Mesenchymal stem cell (in vitro differentiated cells and primary cell): ENCODE results near the gene CNNM2.

Experiments used
- DNase-seq: peaks from one replicate; pipeline ENCODE4 v3.0.0-alpha.2; 2013
- H2AFZ ChIP-seq: one replicate; pipeline ENCODE4 v1.6.1; 2013; ENCODE audit warnings: low read depth, mild to moderate bottlenecking, control low read depth, inconsistent platforms, low read length, moderate library complexity
- H2AK5ac ChIP-seq: 2 replicates; pipeline ENCODE4 v1.6.1; 2013; ENCODE audit warnings: low read length, moderate library complexity, mild to moderate bottlenecking, inconsistent platforms; ENCODE audit not compliant: severe bottlenecking
- H2BK120ac ChIP-seq: one replicate; pipeline ENCODE4 v1.6.1; 2013; ENCODE audit warnings: low read depth, mild to moderate bottlenecking, inconsistent platforms, low read length, moderate library complexity
- H2BK12ac ChIP-seq, 2 experiments: one replicate each; pipeline ENCODE4 v1.6.1; 2013; ENCODE audit warnings: inconsistent platforms in 2 of 2, low read length in 2 of 2, mild to moderate bottlenecking in 2 of 2, moderate library complexity in 2 of 2, control low read depth in 1 of 2
- H2BK15ac ChIP-seq: one replicate; pipeline ENCODE4 v1.6.1; 2013; ENCODE audit warnings: mild to moderate bottlenecking, low read depth, inconsistent platforms; ENCODE audit not compliant: poor library complexity, severe bottlenecking
- H2BK5ac ChIP-seq: 2 replicates; pipeline ENCODE4 v1.6.1; 2013; ENCODE audit warnings: low read depth, mild to moderate bottlenecking, low read length, control low read depth, inconsistent platforms; ENCODE audit not compliant: poor library complexity, severe bottlenecking
- H3K14ac ChIP-seq, 2 experiments: one replicate each; pipeline ENCODE4 v1.6.1; 2013; ENCODE audit warnings: inconsistent platforms in 2 of 2, low read length in 2 of 2, control low read depth in 1 of 2, mild to moderate bottlenecking in 1 of 2, moderate library complexity in 1 of 2
- H3K18ac ChIP-seq, 2 experiments: one replicate each; pipeline ENCODE4 v1.6.1; 2013; ENCODE audit warnings: inconsistent platforms in 2 of 2, low read length in 2 of 2, control low read depth in 1 of 2, low read depth in 1 of 2, mild to moderate bottlenecking in 1 of 2
- H3K23ac ChIP-seq, 2 experiments: one replicate each; pipeline ENCODE4 v1.6.1; 2013; ENCODE audit warnings: inconsistent platforms in 2 of 2, low read length in 2 of 2, mild to moderate bottlenecking in 2 of 2, moderate library complexity in 2 of 2, control low read depth in 1 of 2
- H3K27ac ChIP-seq: 2 replicates; pipeline ENCODE4 v1.5.1; 2013; ENCODE audit warnings: mild to moderate bottlenecking, moderate library complexity, low read length, control low read depth, inconsistent platforms; ENCODE audit not compliant: poor library complexity, severe bottlenecking
- H3K27me3 ChIP-seq, 2 experiments: 2 replicates each; pipeline versions ENCODE4 v1.6.1 to v1.7.0; 2013; ENCODE audit warnings: low read length in 2 of 2, mild to moderate bottlenecking in 2 of 2, moderate library complexity in 2 of 2, control low read depth in 1 of 2, inconsistent platforms in 1 of 2; ENCODE audit not compliant: control insufficient read depth in 1 of 2, insufficient read depth in 1 of 2
- H3K36me3 ChIP-seq, 2 experiments: 2 replicates each; pipeline versions ENCODE4 v1.6.1 to v1.7.0; 2013; ENCODE audit warnings: low read length in 2 of 2, control low read depth in 1 of 2, inconsistent platforms in 1 of 2, low read depth in 1 of 2, mild to moderate bottlenecking in 1 of 2; ENCODE audit not compliant: insufficient read depth in 2 of 2, control insufficient read depth in 1 of 2
- H3K4ac ChIP-seq, 2 experiments: one replicate each; pipeline ENCODE4 v1.6.1; 2013; ENCODE audit warnings: inconsistent platforms in 2 of 2, low read length in 2 of 2, mild to moderate bottlenecking in 2 of 2, moderate library complexity in 2 of 2, control low read depth in 1 of 2, low read depth in 1 of 2
- H3K4me1 ChIP-seq: 2 replicates; pipeline ENCODE4 v1.6.1; 2013; ENCODE audit warnings: low read depth, low read length, control low read depth; ENCODE audit not compliant: control insufficient read depth, insufficient read depth
- H3K4me2 ChIP-seq: 2 replicates; pipeline ENCODE4 v1.6.1; 2013; ENCODE audit warnings: low read length, mild to moderate bottlenecking, inconsistent platforms; ENCODE audit not compliant: poor library complexity, severe bottlenecking
- H3K4me3 ChIP-seq, 2 experiments: 2 replicates each; pipeline versions ENCODE4 v1.5.1 to v1.7.0; 2013; ENCODE audit warnings: low read length in 2 of 2, mild to moderate bottlenecking in 2 of 2, control low read depth in 1 of 2, low read depth in 1 of 2; ENCODE audit not compliant: insufficient read depth in 1 of 2
- H3K79me1 ChIP-seq: replicated peaks from 2 replicates; pipeline ENCODE4 v1.6.1; 2013; ENCODE audit warnings: mild to moderate bottlenecking, control low read depth, low read length, inconsistent platforms; ENCODE audit not compliant: poor library complexity, severe bottlenecking
- H3K9ac ChIP-seq: 2 replicates; pipeline ENCODE4 v1.7.0; 2013; ENCODE audit warnings: mild to moderate bottlenecking, low read length, moderate library complexity
- H3K9me3 ChIP-seq: 2 replicates; pipeline ENCODE4 v1.7.0; 2013; ENCODE audit warnings: mild to moderate bottlenecking, low read length; ENCODE audit not compliant: control insufficient read depth
- H4K8ac ChIP-seq: one replicate; pipeline ENCODE4 v1.6.1; 2013; ENCODE audit warnings: inconsistent platforms, mild to moderate bottlenecking, low read length, moderate library complexity
- H4K91ac ChIP-seq: one replicate; pipeline ENCODE4 v1.6.1; 2013; ENCODE audit warnings: mild to moderate bottlenecking, low read length, inconsistent platforms
- WGBS: methylation state at CpG from one replicate; pipeline ENCODE4 v1.1.7; 2013; ENCODE audit warnings: mixed read lengths; 5-methylcytosine and 5-hydroxymethylcytosine counted together

The CNNM2 gene

GRCh38 chr10:102919992-102920739 is 2.1 kb downstream of the CNNM2 start:
- Histone ChIP-seq H2BK12ac (no peak overlapping the region), H2AFZ (no peak overlapping the region), H3K4me1 (peaks cover 14% of the 10 kb centered on the region), H3K18ac (no peak overlapping the region), H2BK15ac (no peak overlapping the region), H3K23ac (no peak overlapping the region), H3K14ac (no peak overlapping the region), H2BK120ac (no peak overlapping the region), H4K91ac (no peak overlapping the region), H3K9ac (peak overlapping the region; percentile 90), H3K79me1 (peaks cover 18% of the 10 kb centered on the region), H3K4me2 (peak overlapping the region; percentile 92), H3K27ac (no peak overlapping the region), H3K27me3 (peaks cover 4 to 13% of the 10 kb centered on the region in 2 experiments), H3K9me3 (no peaks in the 10 kb centered on the region), H3K4me3 (peak overlapping the region in 1 of 2 experiments; percentile 93), H2AK5ac (no peak overlapping the region), H3K36me3 (no peaks in the 10 kb centered on the region), H4K8ac (no peak overlapping the region), H2BK5ac (no peak overlapping the region), H3K4ac (no peak overlapping the region)
- no peak for DNase-seq
- 23% methylated on average over 4 of the region's 9 CpGs for WGBS

- no peak overlapping the region for H3K9ac ChIP-seq
- no peak overlapping the region for H3K4me2 ChIP-seq
- no peak overlapping the region for H2BK5ac ChIP-seq
- H3K79me1 ChIP-seq, result peaks cover 21% of the 10 kb centered on the region
- H4K91ac ChIP-seq, result no peak overlapping the region
- H4K8ac ChIP-seq, result no peak overlapping the region
- no peak overlapping the region for H3K14ac ChIP-seq
- no peak overlapping the region for H2BK120ac ChIP-seq
- H3K18ac ChIP-seq, result no peak overlapping the region
- H2BK12ac ChIP-seq, result no peak overlapping the region
- no peak for DNase-seq
- no peak overlapping the region for H2BK15ac ChIP-seq
- peaks cover 0 to 9% of the 10 kb centered on the region in 2 experiments for H3K27me3 ChIP-seq
- no peak overlapping the region for H3K23ac ChIP-seq
- H2AFZ ChIP-seq, result no peak overlapping the region
- no peak overlapping the region for H3K4me3 ChIP-seq
- peaks cover 14% of the 10 kb centered on the region for H3K4me1 ChIP-seq
- no peak overlapping the region for H2AK5ac ChIP-seq
- H3K36me3 ChIP-seq, result no peaks in the 10 kb centered on the region
- no peak overlapping the region for H3K27ac ChIP-seq
- no peak overlapping the region for H3K4ac ChIP-seq
- H3K9me3 ChIP-seq, result no peaks in the 10 kb centered on the region
Measured at GRCh38 chr10:102923601-102924000, 5.5 kb downstream of the CNNM2 start.

GRCh38 chr10:102926842-102927241 is 8.7 kb downstream of the CNNM2 start:
- Histone ChIP-seq H4K8ac (no peak overlapping the region), H2BK120ac (no peak overlapping the region), H2BK5ac (no peak overlapping the region), H2AFZ (no peak overlapping the region), H3K36me3 (no peaks in the 10 kb centered on the region), H3K4me1 (no peaks in the 10 kb centered on the region), H3K9ac (no peak overlapping the region), H3K18ac (no peak overlapping the region), H3K4me2 (no peak overlapping the region), H2BK15ac (no peak overlapping the region), H2BK12ac (no peak overlapping the region), H3K27me3 (no peaks in the 10 kb centered on the region), H3K14ac (no peak overlapping the region), H3K79me1 (peaks cover 12% of the 10 kb centered on the region), H3K27ac (no peak overlapping the region), H3K4ac (no peak overlapping the region), H2AK5ac (no peak overlapping the region), H4K91ac (no peak overlapping the region), H3K23ac (no peak overlapping the region), H3K4me3 (no peak overlapping the region), H3K9me3 (no peaks in the 10 kb centered on the region)
- DNase-seq, result no peak
- 97% methylated on average over 4 of the region's 6 CpGs for whole genome bisulfite sequencing

DNA sequence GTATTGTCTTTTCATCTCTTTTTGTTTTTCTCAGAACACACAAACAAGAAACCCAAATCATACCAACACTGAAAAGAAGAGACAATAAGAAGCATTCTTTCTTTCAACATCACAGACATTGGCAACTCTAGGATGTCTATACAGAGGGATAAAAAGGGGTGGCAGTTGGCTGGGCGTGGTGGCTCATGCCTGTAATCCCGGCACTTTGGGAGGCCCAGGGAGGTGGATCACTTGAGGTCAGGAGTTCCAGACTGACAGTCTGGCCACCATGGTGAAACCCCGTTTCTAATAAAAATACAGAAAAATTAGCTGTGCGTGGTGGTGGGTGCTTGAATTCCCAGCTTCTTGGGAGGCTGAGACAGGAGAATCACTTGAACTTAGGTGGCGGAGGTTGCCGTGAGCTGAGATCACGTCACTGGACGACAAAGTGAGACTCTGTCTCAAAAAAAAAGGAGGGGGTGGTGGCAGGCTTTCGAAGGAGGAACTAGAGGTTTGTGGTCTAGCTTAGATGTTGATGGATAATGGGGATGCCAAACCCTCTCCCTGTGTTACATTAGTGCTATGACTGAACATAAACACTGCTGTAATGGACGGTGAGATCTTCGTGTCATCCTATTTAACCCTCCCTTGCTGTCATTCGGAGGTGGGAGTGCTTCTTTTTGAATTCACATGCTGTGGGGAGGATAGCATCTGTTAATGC is 9.4 kb downstream of the CNNM2 start:
- WGBS, result 92% methylated on average over 12 of the region's 12 CpGs
- no peak overlapping the region for H3K14ac ChIP-seq

More for the DNA sequence above, 9.4 kb downstream of the CNNM2 start:
- Histone ChIP-seq H3K4me3 (no peak overlapping the region), H4K91ac (peak overlapping the region; percentile 27), H3K9me3 (no peaks in the 10 kb centered on the region), H3K4me2 (no peak overlapping the region), H3K4me1 (no peaks in the 10 kb centered on the region), H3K4ac (no peak overlapping the region), H2BK15ac (no peak overlapping the region), H2AFZ (no peak overlapping the region), H3K18ac (no peak overlapping the region), H3K27me3 (no peaks in the 10 kb centered on the region), H3K36me3 (no peaks in the 10 kb centered on the region), H3K23ac (no peak overlapping the region), H4K8ac (no peak overlapping the region), H2AK5ac (no peak overlapping the region), H2BK12ac (no peak overlapping the region), H3K27ac (no peak overlapping the region), H2BK5ac (no peak overlapping the region), H3K79me1 (peaks cover 12% of the 10 kb centered on the region), H3K9ac (no peak overlapping the region), H2BK120ac (no peak overlapping the region)
- no peak for DNase-seq
